ENCODE results near the gene DCST2. TPM values are rescaled to one million over a fixed set of nuclear protein-coding genes. Genes with fewer than 3 reads are reported as not detected.
A peak's percentile ranks its signal among the peaks of the same experiment; 100 is the strongest.

DCST2 gene
- total RNA-seq, 1 donor from 2014 or later = 2.8 TPM

GRCh38 chr1:155022927-155023236 lies 10.7 kb downstream of the DCST2 start:
- Mint-ChIP-seq H3K27ac (ENCODE audit: unreplicated experiment) (no peak overlapping the region), H3K27me3 (ENCODE audit: unreplicated experiment) (peaks cover 12% of the 10 kb centered on the region), H3K4me3 (ENCODE audit: unreplicated experiment) (no peak overlapping the region), H3K36me3 (ENCODE audit: low read depth, unreplicated experiment) (peaks cover 9% of the 10 kb centered on the region), H3K9me3 (ENCODE audit: unreplicated experiment) (no peaks in the 10 kb centered on the region), H3K4me1 (ENCODE audit: unreplicated experiment) (peaks cover 27% of the 10 kb centered on the region)
- TF ChIP-seq CTCF (IDR thresholded peaks at IDR 0.05; ENCODE audit: unreplicated experiment) = no peak
- DNase-seq (ENCODE audit: low spot score) = no peak

- H3K4me3 Mint-ChIP-seq (ENCODE audit: unreplicated experiment) = no peak overlapping the region
- peaks cover 30% of the 10 kb centered on the region for H3K4me1 Mint-ChIP-seq (ENCODE audit: unreplicated experiment)
- no peaks in the 10 kb centered on the region for H3K9me3 Mint-ChIP-seq (ENCODE audit: unreplicated experiment)
- H3K27me3 Mint-ChIP-seq (ENCODE audit: unreplicated experiment) = peaks cover 14% of the 10 kb centered on the region
- DNase-seq (ENCODE audit: low spot score) = no peak
- TF ChIP-seq CTCF (IDR thresholded peaks at IDR 0.05; ENCODE audit: unreplicated experiment) = no peak
- no peak overlapping the region for H3K27ac Mint-ChIP-seq (ENCODE audit: unreplicated experiment)
- H3K36me3 Mint-ChIP-seq (ENCODE audit: low read depth, unreplicated experiment) = peaks cover 9% of the 10 kb centered on the region
Observed at GRCh38 chr1:155022136-155022926, 11.2 kb downstream of the DCST2 start.

- Mint-ChIP-seq H3K27ac (ENCODE audit: unreplicated experiment) (peak overlapping the region; percentile 10), H3K4me3 (ENCODE audit: unreplicated experiment) (peak overlapping the region; percentile 1), H3K9me3 (ENCODE audit: unreplicated experiment) (no peaks in the 10 kb centered on the region), H3K36me3 (ENCODE audit: low read depth, unreplicated experiment) (peaks cover 9% of the 10 kb centered on the region), H3K27me3 (ENCODE audit: unreplicated experiment) (peaks cover 15% of the 10 kb centered on the region), H3K4me1 (ENCODE audit: unreplicated experiment) (peaks cover 29% of the 10 kb centered on the region)
- no peak for TF ChIP-seq CTCF (IDR thresholded peaks at IDR 0.05; ENCODE audit: unreplicated experiment)
- DNase-seq (ENCODE audit: low spot score) = no peak
Observed at GRCh38 chr1:155019377-155020245, 14.0 kb downstream of the DCST2 start.

GRCh38 chr1:155018617-155019348 lies 14.8 kb downstream of the DCST2 start:
- no peak for TF ChIP-seq CTCF (IDR thresholded peaks at IDR 0.05; ENCODE audit: unreplicated experiment)
- no peak overlapping the region for H3K27ac Mint-ChIP-seq (ENCODE audit: unreplicated experiment)
- H3K9me3 Mint-ChIP-seq (ENCODE audit: unreplicated experiment) = no peaks in the 10 kb centered on the region
- no peak overlapping the region for H3K4me3 Mint-ChIP-seq (ENCODE audit: unreplicated experiment)
- peaks cover 15% of the 10 kb centered on the region for H3K27me3 Mint-ChIP-seq (ENCODE audit: unreplicated experiment)
- peaks cover 9% of the 10 kb centered on the region for H3K36me3 Mint-ChIP-seq (ENCODE audit: low read depth, unreplicated experiment)
- peaks cover 21% of the 10 kb centered on the region for H3K4me1 Mint-ChIP-seq (ENCODE audit: unreplicated experiment)
- no peak for DNase-seq (ENCODE audit: low spot score)

All from endothelial cell (in vitro differentiated cells).